Activated effector memory CD4-positive, alpha-beta T cell treated with Interleukin-2 at 50 U/mL for 16 hours (primary cell): ENCODE measurements around the gene ZNF488.

Source experiments
- DNase-seq: peaks from one replicate; pipeline ENCODE4 v3.0.0-alpha.2; 2020

The ZNF488 gene

DNA sequence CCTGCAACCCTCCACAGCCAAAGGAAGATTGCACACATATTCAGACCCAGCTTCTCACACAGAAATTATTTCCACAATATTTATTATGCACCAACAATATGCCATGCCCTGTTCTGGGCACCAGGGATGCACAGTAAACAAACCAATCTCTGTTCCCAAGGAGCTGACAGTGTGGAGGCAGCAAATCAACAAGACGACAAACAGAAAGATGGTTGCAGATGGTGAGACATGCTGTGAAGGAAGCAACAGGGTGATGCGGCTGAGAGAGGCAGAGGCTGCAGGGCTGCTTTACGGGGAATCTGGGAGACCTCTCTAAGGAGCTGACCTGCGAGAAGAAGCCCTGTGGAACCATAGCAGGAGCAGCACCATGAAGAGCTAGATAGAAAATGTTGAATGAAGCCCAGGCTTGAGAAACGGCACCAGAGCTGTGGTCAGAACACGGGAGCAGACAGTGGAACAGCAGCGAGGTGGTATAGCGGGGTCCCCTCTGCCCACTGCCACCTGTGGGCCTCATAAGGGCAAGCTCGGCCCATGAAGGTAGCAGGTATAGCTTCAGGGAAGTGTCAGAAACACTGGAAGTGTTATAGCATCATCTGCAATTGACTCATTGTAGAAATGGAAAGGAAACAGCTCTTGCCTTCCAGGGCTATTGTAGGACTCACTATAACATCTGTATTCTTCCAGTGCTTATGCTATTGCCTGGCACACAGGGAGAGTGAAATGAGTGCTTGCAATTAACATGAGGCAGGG lies 18.5 kb downstream of the ZNF488 start:
- no peak for DNase-seq

DNA sequence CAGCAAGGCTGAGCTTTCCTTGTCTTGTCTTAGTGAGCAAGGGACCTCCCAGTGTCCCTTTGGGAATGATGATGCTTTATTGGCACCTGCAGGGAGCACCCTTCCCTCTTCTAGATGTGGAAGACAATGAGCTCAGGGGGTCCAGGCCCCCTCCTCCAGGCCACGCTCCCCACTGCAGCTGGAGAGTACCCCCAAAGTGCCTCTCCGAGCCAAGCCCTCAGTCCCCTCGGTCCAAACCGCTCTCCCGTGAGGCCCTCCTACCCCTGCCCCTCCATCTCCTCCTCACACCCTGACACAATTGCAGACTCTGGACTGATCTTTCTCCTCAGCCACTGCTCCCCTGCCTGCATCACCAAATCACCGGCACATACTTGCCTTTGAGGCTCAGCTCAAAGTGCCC lies 19.2 kb downstream of the ZNF488 start:
- no peak for DNase-seq

DNA sequence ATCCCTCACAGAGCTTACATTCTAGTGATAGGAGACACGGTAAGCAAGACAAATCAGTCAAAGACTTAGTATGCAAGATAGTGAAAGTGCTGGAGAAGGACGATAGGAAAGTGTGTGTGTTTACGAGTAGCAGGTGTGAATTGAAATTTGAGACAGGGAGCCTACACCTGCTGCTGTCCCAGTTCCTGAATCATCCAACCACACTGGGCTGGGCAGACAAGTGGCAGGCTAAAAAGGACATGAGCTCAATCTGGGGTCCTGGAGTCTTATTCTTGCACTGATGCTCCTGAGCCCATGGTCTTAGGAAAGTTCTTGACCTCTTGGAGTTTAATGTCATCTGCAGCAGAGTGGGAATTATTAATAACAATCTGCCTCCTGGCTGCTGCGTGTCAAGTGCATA lies 19.7 kb downstream of the ZNF488 start:
- DNase-seq = no peak

DNA sequence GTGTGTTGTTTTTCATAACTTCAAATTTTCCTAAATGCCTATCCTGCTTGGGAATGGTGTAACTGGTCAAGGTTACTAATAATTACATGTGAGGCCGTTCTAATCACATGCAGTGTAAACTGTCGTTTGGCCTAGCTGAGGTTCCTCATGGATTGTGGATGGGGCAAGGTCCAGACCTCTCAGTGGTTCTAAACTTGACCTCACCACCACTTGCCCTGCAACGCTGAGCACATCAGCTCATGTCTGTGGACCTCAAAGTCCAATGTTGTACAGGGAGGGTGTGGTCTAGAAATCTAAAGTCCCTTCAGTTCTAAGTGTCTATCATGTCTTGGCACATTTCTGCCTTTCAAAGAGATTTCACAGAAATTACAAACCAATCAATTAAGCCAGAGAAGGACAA lies 20.3 kb downstream of the ZNF488 start:
- no peak for DNase-seq

DNA sequence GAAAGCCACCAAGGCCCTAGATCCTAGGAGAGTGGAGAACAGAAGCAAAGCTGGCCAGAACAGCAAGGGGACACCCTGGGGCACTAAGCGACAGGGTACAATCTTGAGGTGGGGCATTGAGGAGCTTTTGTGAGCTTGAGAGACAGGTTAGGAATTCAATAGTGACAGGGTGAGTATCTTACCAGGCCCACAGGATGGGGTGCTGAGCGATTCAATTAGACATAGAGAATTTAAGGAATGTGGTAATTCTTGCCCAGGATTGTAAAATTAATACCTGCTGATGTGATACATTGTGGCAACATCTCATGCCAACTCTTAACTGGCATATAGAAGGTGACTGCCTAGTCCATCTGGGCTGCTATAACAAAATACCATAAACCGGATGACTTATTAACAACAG lies 21.9 kb downstream of the ZNF488 start:
- no peak for DNase-seq

DNA sequence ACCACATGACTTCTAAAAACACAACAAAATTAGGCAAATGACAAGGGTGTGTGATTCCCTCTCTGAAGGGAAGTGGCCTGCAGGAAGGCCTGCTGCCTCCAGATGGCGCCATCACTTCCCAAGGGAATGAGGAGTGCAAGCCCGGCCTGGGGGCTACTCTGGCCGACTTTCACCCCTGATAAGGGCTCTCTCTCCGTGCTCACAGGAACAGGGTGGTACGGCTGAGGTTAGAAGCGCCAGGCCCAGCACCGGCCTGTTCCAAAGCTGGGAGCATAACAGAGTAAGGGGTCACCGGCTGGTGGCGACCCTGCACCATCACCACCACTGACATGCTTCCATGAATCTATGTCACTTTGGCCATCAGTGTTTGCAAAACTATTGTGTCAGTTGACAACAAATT lies 22.8 kb downstream of the ZNF488 start:
- DNase-seq = no peak

DNA sequence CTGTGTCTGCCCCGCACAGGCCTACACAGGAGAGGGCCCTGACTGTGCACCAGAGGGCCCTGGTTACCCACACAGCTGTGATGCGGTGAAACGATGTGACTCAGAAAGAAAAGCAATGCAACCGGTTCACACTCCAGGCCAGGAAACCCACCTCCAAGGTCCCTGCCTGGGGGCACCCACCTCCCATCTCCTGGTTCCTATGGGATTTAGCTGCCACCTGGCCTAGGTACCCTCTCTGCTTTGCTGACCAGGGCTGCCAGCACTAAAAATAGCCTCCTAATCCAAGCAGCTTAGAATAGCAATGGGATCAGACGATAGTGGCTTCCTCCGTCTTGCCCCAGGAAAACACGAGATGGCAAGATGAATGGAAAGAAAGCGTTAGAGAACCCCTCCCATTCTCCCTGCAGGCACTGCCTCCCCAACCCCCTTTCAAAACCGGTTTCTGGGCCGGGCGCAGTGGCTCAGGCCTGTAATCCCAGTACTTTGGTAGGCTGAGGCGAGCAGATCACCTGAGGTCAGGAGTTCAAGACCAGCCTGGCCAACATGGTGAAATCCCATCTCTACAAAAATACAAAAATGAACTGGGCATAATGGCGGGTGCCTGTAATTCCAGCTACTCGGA lies 23.6 kb downstream of the ZNF488 start:
- DNase-seq = no peak

DNA sequence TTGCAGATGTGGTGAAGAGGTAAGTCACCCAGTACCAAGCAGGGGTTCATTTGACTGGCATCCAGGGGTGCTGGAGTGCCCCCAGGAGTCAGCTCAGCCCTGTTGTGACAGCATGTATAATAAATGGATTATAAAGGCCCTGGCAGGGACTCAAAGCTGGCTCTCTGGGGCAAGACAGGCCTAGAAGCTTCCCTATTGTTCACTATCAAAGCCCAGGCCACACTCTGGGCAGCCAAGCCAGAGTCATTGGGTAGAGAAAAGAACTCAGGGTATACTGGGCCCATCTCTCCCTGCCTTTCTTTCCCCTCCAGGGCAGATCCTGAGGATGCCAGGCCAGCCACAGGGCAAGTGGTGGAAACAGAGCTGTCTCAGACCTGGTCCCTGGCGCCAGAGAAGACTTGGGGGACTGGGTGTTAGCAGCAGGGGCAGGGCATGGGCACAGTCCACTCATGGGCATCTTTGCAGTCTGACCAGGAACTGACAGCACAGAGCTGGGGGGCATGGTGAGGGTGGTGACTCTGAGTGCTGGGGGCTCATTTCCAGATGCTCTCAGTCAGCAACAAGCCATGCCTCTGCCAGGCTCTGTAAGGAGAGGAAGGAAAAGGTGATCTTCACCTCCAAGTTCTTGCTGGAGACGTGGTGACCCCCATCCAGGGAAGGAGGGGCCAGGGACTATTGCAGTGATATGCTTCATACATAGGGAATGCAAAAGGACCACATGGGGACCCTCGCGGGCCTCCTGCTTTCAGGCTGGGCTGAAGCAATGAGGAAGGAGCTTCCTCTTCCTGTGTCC lies 24.3 kb downstream of the ZNF488 start:
- DNase-seq = no peak

DNA sequence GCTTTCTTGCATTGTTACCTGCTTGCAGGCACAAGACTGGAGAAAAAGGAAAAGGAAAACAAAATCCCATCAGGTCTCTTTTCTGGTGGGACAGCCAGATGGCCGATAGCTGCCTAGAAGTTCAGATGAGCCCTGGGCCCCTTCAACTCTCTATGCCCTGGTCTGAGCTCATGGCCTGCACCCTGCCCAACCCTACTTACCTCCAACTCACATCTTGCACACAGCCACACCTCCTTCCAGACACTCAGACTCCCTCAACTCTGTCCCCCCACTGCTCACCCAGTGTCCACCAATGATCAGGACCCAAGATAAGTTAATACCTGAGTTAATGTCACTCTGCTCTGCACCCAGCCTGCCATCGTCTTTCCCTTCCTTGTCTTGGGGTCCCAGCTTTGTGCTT lies 25.0 kb downstream of the ZNF488 start:
- DNase-seq = no peak

DNA sequence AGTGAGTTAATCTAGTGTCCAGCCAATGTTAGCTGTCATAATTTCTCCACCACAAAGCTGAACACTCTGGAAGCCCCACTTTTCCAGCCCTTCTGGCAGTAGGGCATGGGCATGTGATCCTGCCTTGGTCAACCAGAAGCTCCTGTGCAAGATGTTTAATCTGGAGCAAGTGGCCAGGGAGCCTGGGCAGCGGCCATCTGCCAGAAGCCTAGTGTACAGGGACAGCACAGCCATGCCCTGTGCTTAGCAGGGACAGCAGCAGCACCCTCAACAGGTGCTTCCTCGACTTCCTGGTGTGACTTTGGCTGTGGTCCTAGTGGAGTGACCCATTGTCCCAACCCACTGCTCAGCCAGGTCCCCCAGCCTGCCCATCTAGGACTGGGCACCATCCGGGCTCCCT lies 25.6 kb downstream of the ZNF488 start:
- no peak for DNase-seq

DNA sequence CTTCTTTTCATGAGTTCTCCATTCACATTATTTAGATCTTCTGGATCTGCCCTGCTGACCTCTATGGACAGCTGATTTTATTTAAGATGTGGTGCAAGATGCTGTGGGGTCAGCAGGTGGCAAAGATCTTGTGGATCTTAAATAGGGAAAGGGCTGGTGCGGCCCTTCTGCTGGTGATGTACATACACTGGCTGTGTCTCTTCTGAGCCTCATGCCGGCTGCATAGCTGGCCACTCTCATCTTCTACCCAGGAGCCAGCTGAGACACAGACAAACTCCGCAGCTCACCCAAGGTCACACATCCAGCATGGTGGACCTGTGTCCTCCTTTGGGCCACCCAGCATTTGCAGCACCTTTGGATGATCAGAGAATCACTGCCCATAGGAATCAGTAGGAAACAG lies 26.2 kb downstream of the ZNF488 start:
- DNase-seq = no peak

DNA sequence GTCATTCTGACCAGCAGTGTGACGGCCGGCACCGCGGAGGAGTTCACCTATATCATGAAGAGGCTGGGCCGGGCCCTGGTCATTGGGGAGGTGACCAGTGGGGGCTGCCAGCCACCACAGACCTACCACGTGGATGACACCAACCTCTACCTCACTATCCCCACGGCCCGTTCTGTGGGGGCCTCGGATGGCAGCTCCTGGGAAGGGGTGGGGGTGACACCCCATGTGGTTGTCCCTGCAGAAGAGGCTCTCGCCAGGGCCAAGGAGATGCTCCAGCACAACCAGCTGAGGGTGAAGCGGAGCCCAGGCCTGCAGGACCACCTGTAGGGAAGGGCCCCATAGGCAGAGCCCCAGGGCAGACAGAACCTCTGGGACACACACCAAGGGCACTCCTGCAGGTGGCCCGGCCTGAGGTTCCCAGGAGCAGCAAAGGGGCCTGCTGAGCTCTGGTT lies 26.9 kb downstream of the ZNF488 start:
- DNase-seq = no peak

DNA sequence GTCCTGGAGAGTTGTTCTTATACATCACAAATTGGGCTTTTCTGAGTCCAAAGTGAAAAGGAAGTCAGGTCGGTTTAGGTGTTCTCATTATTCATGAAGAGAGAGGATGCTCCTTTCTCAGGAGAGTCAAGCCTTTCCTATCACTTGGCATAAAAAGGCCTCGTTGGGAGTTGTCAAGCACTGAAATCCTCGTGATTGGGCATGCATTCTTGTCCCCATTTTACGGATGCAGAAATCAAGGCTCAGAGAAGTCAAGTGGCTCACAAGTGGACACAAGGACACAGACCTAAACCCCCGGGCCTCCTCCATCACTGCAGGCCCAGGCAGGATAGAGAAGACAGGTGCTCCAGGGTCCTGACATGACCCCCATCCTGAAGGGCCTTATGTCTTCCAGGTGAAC lies 27.4 kb downstream of the ZNF488 start:
- DNase-seq = no peak

DNA sequence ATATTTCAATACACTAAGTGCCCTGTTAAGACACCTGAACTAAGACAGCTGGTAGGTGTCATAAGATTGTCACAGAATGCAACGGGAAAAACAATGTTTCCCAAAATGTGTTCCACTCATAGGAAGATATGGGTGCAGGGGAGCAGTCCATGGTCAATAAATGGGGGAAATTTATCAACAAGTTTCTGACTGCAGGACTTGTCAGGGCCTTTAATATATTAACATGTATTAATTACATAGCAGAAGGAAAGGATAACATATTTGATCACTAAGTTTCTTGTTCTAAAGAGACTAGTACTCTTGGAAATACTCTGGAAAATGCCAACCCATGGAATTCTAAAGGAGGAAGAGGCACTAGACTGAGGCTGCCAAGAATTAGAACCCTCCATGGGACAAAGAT lies 29.2 kb downstream of the ZNF488 start:
- no peak for DNase-seq

DNA sequence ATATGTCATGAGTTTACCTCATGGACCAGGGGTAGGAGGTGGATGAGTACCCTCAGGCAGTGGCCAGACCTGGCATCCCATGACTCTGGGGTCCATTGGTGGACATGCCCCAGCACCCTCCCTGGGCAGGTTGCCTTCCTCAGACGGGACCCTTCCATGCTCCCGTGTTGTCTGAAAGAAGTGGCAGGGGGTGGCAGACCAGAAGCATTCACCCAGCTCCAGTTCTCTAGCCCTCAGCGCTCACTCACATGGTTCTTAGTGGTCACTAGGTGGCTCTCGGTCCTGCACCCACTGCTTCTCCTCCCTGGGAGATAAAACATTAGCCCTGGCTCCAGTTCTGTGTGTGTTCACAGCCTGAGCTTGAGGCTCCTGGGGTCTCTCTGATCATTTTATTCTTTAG lies 29.9 kb downstream of the ZNF488 start:
- no peak for DNase-seq

DNA sequence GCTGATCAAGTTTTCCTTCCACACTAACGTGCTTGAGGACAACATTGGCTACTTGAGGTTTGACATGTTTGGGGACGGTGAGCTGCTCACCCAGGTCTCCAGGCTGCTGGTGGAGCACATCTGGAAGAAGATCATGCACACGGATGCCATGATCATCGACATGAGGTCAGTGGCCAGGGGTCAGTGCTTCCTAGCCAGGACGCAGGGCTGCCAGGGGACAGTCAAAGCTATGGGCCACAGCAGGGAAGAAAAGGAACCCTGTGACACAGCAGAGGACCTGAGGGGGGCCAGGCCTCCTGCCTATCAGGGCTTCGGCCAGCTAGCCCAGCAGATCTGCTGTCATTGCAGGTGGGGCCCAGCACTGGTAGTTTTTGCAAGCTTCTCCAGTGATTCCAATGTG lies 30.7 kb downstream of the ZNF488 start:
- no peak for DNase-seq

DNA sequence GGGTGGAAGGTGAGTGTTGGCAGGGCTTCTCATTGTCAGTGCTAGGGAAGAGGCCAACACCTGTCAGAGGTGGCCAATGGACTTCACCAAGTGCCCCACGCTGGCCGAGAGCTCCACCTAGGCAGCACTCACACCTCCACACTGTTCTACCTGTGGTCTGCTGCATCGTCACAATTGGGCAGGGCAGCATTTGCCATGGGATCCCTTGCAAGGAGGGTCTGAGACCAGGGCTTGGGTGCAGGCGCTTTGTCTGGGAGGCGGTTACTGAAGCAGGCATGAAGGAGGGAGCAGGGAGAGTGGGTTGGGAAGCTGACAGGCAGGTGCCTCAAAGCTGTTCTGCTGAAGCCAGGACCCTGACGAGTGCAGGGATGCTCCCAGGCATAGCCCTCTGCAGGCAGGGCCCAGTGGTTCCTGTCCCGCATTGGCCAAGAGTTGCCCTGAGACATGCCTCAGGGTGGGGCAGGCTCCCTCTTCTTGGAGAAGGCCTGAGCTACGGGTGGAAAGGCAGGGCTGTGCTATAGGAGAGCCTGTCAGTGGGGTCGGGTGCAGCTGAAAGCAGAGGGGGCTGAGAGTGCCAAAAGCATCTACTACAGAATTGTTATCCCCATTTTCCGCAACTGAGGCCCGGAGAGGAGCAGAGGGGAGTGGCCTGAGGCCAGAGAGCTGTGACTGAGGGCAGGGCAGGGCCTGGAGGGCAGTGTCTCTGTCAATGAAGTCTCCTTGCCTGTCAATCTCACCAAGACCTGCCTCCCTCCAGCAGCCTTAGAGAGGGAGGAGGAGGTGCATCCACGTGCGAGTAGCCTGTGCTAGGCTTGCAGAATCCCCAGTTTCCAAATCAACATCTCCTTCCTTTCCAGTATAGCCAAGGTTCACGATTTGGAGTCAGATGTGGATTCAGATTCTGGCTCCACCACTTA lies 31.9 kb downstream of the ZNF488 start:
- no peak for DNase-seq

DNA sequence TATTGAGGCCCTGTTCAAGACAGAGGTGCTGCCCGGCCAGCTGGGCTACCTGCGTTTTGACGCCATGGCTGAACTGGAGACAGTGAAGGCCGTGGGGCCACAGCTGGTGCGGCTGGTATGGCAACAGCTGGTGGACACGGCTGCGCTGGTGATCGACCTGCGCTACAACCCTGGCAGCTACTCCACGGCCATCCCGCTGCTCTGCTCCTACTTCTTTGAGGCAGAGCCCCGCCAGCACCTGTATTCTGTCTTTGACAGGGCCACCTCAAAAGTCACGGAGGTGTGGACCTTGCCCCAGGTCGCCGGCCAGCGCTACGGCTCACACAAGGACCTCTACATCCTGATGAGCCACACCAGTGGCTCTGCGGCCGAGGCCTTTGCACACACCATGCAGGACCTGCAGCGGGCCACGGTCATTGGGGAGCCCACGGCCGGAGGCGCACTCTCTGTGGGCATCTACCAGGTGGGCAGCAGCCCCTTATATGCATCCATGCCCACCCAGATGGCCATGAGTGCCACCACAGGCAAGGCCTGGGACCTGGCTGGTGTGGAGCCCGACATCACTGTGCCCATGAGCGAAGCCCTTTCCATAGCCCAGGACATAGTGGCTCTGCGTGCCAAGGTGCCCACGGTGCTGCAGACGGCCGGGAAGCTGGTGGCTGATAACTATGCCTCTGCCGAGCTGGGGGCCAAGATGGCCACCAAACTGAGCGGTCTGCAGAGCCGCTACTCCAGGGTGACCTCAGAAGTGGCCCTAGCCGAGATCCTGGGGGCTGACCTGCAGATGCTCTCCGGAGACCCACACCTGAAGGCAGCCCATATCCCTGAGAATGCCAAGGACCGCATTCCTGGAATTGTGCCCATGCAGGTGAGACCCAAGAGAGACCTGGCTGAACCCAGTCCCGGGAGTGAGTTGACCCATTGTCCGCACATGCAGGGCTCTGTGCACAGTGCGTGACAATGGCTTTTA lies 33.1 kb downstream of the ZNF488 start:
- DNase-seq = no peak

DNA sequence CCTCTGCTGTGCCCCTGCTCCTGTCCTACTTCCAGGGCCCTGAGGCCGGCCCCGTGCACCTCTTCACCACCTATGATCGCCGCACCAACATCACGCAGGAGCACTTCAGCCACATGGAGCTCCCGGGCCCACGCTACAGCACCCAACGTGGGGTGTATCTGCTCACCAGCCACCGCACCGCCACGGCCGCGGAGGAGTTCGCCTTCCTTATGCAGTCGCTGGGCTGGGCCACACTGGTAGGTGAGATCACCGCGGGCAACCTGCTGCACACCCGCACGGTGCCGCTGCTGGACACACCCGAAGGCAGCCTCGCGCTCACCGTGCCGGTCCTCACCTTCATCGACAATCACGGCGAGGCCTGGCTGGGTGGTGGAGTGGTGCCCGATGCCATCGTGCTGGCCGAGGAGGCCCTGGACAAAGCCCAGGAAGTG lies 34.1 kb downstream of the ZNF488 start:
- no peak for DNase-seq

DNA sequence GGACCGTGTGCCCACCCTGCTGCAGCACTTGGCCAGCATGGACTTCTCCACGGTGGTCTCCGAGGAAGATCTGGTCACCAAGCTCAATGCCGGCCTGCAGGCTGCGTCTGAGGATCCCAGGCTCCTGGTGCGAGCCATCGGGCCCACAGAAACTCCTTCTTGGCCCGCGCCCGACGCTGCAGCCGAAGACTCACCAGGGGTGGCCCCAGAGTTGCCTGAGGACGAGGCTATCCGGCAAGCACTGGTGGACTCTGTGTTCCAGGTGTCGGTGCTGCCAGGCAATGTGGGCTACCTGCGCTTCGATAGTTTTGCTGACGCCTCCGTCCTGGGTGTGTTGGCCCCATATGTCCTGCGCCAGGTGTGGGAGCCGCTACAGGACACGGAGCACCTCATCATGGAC lies 34.6 kb downstream of the ZNF488 start:
- no peak for DNase-seq

DNA sequence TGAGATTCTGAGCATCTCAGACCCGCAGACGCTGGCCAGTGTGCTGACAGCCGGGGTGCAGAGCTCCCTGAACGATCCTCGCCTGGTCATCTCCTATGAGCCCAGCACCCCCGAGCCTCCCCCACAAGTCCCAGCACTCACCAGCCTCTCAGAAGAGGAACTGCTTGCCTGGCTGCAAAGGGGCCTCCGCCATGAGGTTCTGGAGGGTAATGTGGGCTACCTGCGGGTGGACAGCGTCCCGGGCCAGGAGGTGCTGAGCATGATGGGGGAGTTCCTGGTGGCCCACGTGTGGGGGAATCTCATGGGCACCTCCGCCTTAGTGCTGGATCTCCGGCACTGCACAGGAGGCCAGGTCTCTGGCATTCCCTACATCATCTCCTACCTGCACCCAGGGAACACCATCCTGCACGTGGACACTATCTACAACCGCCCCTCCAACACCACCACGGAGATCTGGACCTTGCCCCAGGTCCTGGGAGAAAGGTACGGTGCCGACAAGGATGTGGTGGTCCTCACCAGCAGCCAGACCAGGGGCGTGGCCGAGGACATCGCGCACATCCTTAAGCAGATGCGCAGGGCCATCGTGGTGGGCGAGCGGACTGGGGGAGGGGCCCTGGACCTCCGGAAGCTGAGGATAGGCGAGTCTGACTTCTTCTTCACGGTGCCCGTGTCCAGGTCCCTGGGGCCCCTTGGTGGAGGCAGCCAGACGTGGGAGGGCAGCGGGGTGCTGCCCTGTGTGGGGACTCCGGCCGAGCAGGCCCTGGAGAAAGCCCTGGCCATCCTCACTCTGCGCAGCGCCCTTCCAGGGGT lies 35.2 kb downstream of the ZNF488 start:
- no peak for DNase-seq
